SU-DHL-6 (cell line): ENCODE data around the gene CPA5.

Experiments used
- H2AFZ ChIP-seq: fragments of 200-600 bp; sonication (generic); 2 replicates; pipeline ENCODE4 v1.6.1; 2014; ENCODE audit warnings: low read depth, mild to moderate bottlenecking, moderate library complexity, mixed read lengths, antibody characterized with exemption, low read length; ENCODE audit not compliant: severe bottlenecking
- H3F3A ChIP-seq: fragments of 200-600 bp; shearing (Covaris generic); 2 replicates; pipeline ENCODE4 v1.6.0; 2016; ENCODE audit warnings: antibody characterized with exemption, mild to moderate bottlenecking; ENCODE audit not compliant: insufficient read depth
- H3K27ac ChIP-seq: fragments of 200-600 bp; sonication (generic); 2 replicates; pipeline ENCODE4 v1.5.1; 2016; ENCODE audit warnings: low read depth, mild to moderate bottlenecking, low read length, moderate library complexity, mixed read lengths
- H3K27me3 ChIP-seq: fragments of 200-600 bp; sonication (generic), shearing (Covaris generic); 2 replicates; pipeline ENCODE4 v1.6.0; 2014; ENCODE audit warnings: mild to moderate bottlenecking, low read length
- H3K36me3 ChIP-seq: fragments of 200-600 bp; sonication (generic); 2 replicates; pipeline ENCODE4 v1.6.1; 2014; ENCODE audit warnings: mild to moderate bottlenecking, low read length, mixed read lengths
- H3K4me2 ChIP-seq: fragments of 300-600, 200-600 bp; shearing (Covaris generic), sonication (generic); 2 replicates; pipeline ENCODE4 v1.6.0; 2014; ENCODE audit warnings: low read length, low read depth, mild to moderate bottlenecking; ENCODE audit not compliant: poor library complexity, severe bottlenecking
- H3K4me3 ChIP-seq: fragments of 200-600 bp; sonication (generic); 2 replicates; pipeline ENCODE4 v1.5.1; 2014; ENCODE audit warnings: antibody characterized with exemption, low read length, mild to moderate bottlenecking, mixed read lengths; ENCODE audit not compliant: insufficient read depth, poor library complexity, severe bottlenecking
- H3K79me2 ChIP-seq: fragments of 200-600 bp; sonication (generic); 2 replicates; pipeline ENCODE4 v1.6.1; 2014; ENCODE audit warnings: mild to moderate bottlenecking, low read length, moderate library complexity; ENCODE audit not compliant: insufficient read depth
- H3K9ac ChIP-seq: fragments of 200-600 bp; sonication (generic); 2 replicates; pipeline ENCODE4 v1.7.0; 2014; ENCODE audit warnings: mild to moderate bottlenecking, low read length
- H3K9me2 ChIP-seq: fragments of 200-600 bp; sonication (generic); replicated peaks from 2 replicates; pipeline ENCODE4 v1.6.1; 2014; ENCODE audit warnings: low read length; ENCODE audit not compliant: insufficient read depth
- H3K9me3 ChIP-seq: fragments of 200-600 bp; sonication (generic); 2 replicates; pipeline ENCODE4 v1.6.1; 2014; ENCODE audit warnings: low read length, mixed read lengths; ENCODE audit not compliant: insufficient read depth
- H4K20me1 ChIP-seq: fragments of 200-600 bp; sonication (generic); 2 replicates; pipeline ENCODE4 v1.6.1; 2014; ENCODE audit warnings: low read depth, mild to moderate bottlenecking, antibody characterized with exemption, low read length, moderate library complexity, mixed read lengths
- CTCF ChIP-seq: fragments of 200-600 bp; sonication (generic); IDR thresholded peaks from one replicate; pipeline ENCODE4 v1.5.1; 2017; ENCODE audit warnings: antibody characterized with exemption, mild to moderate bottlenecking, low read length, moderate library complexity; ENCODE audit not compliant: insufficient read depth, poor library complexity, severe bottlenecking
- EZH2phosphoT487 ChIP-seq: fragments of 200-600 bp; sonication (generic), shearing (Covaris generic); conservative IDR thresholded peaks from 2 replicates; pipeline ENCODE4 v1.6.1; 2018; ENCODE audit warnings: mild to moderate bottlenecking, antibody characterized with exemption, low read length, moderate library complexity, mixed read lengths

CPA5 gene

GRCh38 chr7:130396109-130396508 is 51.5 kb downstream of the CPA5 start:
- no peak overlapping the region for H2AFZ ChIP-seq
- no peaks in the 10 kb centered on the region for H3K9me3 ChIP-seq
- no peaks in the 10 kb centered on the region for H3K79me2 ChIP-seq
- H3K36me3 ChIP-seq = no peaks in the 10 kb centered on the region
- H3F3A ChIP-seq = no peaks in the 10 kb centered on the region
- TF ChIP-seq CTCF (no peak), EZH2phosphoT487 (no peak)
- no peak overlapping the region for H3K4me2 ChIP-seq
- H3K4me3 ChIP-seq = no peak overlapping the region
- no peak overlapping the region for H3K27ac ChIP-seq
- H3K27me3 ChIP-seq = no peaks in the 10 kb centered on the region
- H4K20me1 ChIP-seq = no peaks in the 10 kb centered on the region
- no peaks in the 10 kb centered on the region for H3K9me2 ChIP-seq
- H3K9ac ChIP-seq = no peak overlapping the region

DNA sequence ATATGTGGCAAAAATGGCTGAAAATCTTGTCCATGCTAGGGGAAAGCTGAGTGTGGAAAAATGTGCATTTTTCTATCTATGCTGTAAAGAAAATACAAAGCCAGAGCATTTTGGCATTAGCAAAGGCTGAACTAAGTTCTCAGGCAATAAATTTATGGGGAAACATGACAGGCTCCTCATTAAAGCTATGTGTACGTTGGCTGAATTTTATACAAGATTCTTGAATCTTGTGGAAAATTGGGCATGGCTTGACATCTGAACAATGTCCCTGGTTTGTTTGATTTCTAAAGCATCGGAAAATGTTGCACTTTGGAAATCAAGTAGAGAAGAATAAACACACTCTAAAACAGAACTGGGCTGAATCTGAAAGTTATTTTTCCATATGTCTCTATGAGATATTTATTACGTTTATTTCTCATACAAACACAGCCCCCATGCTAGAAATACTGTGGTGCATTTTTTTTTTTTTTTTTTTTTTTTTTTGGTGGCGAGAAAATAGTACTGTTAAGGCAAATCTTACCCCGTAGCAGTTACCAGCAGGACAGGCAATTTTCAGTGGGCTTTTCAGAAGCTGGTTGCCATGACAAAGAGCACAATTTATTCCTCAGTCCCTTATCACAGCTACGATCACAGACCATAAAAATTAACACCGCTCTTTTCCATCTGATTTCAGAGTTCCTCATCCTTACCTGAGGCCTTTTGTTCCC is 52.6 kb downstream of the CPA5 start:
- no peak overlapping the region for H3K4me3 ChIP-seq
- no peaks in the 10 kb centered on the region for H3K27me3 ChIP-seq
- no peaks in the 10 kb centered on the region for H3F3A ChIP-seq
- no peaks in the 10 kb centered on the region for H3K9me3 ChIP-seq
- no peak overlapping the region for H3K27ac ChIP-seq
- no peak overlapping the region for H2AFZ ChIP-seq
- no peaks in the 10 kb centered on the region for H3K36me3 ChIP-seq
- no peak overlapping the region for H3K4me2 ChIP-seq
- no peak overlapping the region for H3K9ac ChIP-seq
- H3K79me2 ChIP-seq = no peaks in the 10 kb centered on the region
- no peaks in the 10 kb centered on the region for H4K20me1 ChIP-seq
- no peaks in the 10 kb centered on the region for H3K9me2 ChIP-seq
- no peak for TF ChIP-seq CTCF
- TF ChIP-seq EZH2phosphoT487 = no peak

- Histone ChIP-seq H3K9me2 (no peaks in the 10 kb centered on the region), H2AFZ (no peak overlapping the region), H3K79me2 (no peaks in the 10 kb centered on the region), H3F3A (no peaks in the 10 kb centered on the region), H3K27me3 (no peaks in the 10 kb centered on the region), H3K4me2 (no peak overlapping the region), H3K9me3 (no peaks in the 10 kb centered on the region), H3K27ac (no peak overlapping the region), H3K9ac (no peak overlapping the region), H4K20me1 (no peaks in the 10 kb centered on the region), H3K36me3 (no peaks in the 10 kb centered on the region), H3K4me3 (no peak overlapping the region)
- TF ChIP-seq EZH2phosphoT487 = no peak
- TF ChIP-seq CTCF = no peak
These were observed 53.1 kb downstream of the CPA5 start for GRCh38 chr7:130397758-130398073.
